Activated B cell treated with CpG ODN at 0.5 μM for 24 hours (primary cell): ENCODE measurements around the gene CEP104. TPM values are rescaled to one million over a fixed set of nuclear protein-coding genes. Genes with fewer than 3 reads are reported as not detected.

Source experiments
- ATAC-seq: fragments of 200-7000 bp; cut with Tn5 transposase; one replicate; pipeline ENCODE4 v1.10.0; 2021; ENCODE audit warnings: low read depth, mild to moderate bottlenecking, moderate library complexity
- CTCF ChIA-PET: fragments of 350-600 bp; sonication (Branson Sonifier 250); formaldehyde crosslinking; loops from one replicate; lab custom pipeline; 2021; ENCODE audit warnings: antibody characterized with exemption; lab: Charles Lee
- POLR2A ChIA-PET: fragments of 350-600 bp; sonication (Branson Sonifier 250); formaldehyde crosslinking; loops from one replicate; lab custom pipeline; 2021; ENCODE audit warnings: antibody characterized with exemption; lab: Charles Lee
- DNase-seq: peaks from one replicate; pipeline ENCODE4 v3.0.0; 2022
- H3K27ac Mint-ChIP-seq: one replicate; pipeline ENCODE4 v1.8.0; 2020; ENCODE audit warnings: mixed read lengths
- H3K27me3 Mint-ChIP-seq: one replicate; pipeline ENCODE4 v1.8.0; 2021; ENCODE audit warnings: mixed read lengths
- H3K36me3 Mint-ChIP-seq: one replicate; pipeline ENCODE4 v1.8.0; 2021; ENCODE audit warnings: low read depth, mixed read lengths
- H3K4me1 Mint-ChIP-seq: one replicate; pipeline ENCODE4 v1.8.0; 2021; ENCODE audit warnings: mixed read lengths
- H3K4me3 Mint-ChIP-seq: one replicate; pipeline ENCODE4 v1.8.0; 2020; ENCODE audit warnings: mild to moderate bottlenecking, mixed read lengths
- H3K9me3 Mint-ChIP-seq: one replicate; pipeline ENCODE4 v1.8.0; 2020; ENCODE audit warnings: mixed read lengths
- CTCF ChIP-seq: fragments of 200-600 bp; IDR thresholded peaks from one replicate; pipeline ENCODE4 v1.8.0; 2022; ENCODE audit warnings: antibody characterized with exemption, mild to moderate bottlenecking
- intact Hi-C: fragments of 100-400 bp; cut with micrococcal nuclease; formaldehyde crosslinking; loops from one replicate; pipeline ENCODE4 v1.15.1; 2024
- total RNA-seq: library from RNA; stranded (reverse); gene quantifications from 2 replicates; pipeline ENCODE4 v1.2.3, GENCODE V29; 2022

CEP104 gene
- total RNA-seq, 1 donor from 2014 or later: 45.1 TPM

DNA sequence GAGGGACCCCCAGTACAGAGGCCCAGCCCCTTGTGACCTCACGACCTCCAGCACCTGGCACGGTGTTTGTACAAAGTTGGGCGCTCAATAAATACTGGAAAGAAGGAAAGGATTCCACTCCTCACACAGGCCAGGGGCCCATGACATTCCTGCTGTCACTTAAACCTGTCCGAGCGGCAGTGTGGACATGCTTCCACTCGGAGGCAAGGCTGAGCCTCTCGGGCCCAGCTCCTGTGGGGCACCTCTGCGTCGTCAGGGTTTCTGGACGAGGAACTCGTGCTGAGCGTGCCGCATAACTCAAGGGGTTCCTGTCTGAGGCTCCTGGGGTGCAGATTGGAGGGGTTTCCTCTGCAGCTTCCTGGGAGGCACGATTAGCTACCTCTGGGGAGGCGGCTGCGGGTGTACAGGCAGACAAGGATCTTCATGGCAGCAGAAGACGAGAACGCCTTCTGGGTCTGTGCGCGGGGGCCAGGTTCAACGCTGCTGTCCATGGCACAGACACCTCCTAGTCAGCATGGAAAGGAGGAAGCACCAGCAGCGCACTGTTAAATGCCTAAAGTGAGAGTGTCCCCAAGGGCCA, 88.1 kb downstream of the CEP104 start:
- no peak for DNase-seq
- Mint-ChIP-seq H3K27ac (no peak overlapping the region), H3K27me3 (peaks cover 6% of the 10 kb centered on the region), H3K9me3 (no peaks in the 10 kb centered on the region), H3K36me3 (no peaks in the 10 kb centered on the region), H3K4me1 (peaks cover 8% of the 10 kb centered on the region), H3K4me3 (no peak overlapping the region)
- ChIA-PET CTCF (no interaction called here), POLR2A (no interaction called here)
- ATAC-seq: no peak
- intact Hi-C loops: no loop called here
- TF ChIP-seq CTCF: no peak

DNA sequence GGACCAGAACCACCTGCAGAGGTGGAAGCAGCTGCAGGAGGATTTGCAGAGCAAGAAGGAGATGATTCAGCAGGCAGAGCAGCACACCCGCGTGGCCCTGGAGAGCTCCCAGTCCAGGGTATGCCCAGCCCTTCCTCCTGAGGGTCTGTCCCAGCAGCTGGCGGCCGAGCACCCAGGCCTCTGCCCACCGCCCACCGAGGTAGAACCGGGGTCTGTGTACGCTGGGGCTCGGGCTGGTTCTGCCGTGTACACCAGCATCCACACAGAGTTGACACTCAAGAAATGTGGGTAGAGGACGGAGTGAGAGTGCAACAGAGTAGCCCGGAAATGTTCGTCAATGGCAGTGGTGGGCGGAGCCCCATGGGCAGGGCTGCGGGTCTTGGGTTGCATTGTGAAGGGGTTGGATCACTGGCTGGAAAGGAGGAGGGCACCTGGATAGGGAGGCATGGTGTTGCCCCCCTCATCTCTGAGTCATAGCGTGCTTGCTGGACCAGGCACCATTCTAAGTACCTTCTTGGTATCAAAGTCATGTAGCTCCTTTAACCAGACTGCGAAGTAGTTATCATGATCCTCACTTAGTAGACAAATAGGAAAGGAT, 89.6 kb downstream of the CEP104 start:
- no peaks in the 10 kb centered on the region for H3K36me3 Mint-ChIP-seq
- ChIA-PET CTCF (no interaction called here), POLR2A (interaction anchor here (0.6 to 0.7 kb wide), 3 partner anchors 11 to 1134 kb away, joined by 3 to 4 read pairs (median 4); no protein-coding TSS in a partner anchor)
- no peak overlapping the region for H3K4me3 Mint-ChIP-seq
- no peaks in the 10 kb centered on the region for H3K9me3 Mint-ChIP-seq
- H3K27me3 Mint-ChIP-seq: peaks cover 10% of the 10 kb centered on the region
- no peak for DNase-seq
- no peak overlapping the region for H3K27ac Mint-ChIP-seq
- ATAC-seq: no peak
- intact Hi-C loops: no loop called here
- TF ChIP-seq CTCF: no peak
- peaks cover 8% of the 10 kb centered on the region for H3K4me1 Mint-ChIP-seq

- TF ChIP-seq CTCF: no peak
- ATAC-seq (no peak), DNase-seq (no peak)
- Mint-ChIP-seq H3K27ac (no peak overlapping the region), H3K4me1 (no peaks in the 10 kb centered on the region), H3K36me3 (no peaks in the 10 kb centered on the region), H3K27me3 (peaks cover 32% of the 10 kb centered on the region), H3K4me3 (no peak overlapping the region), H3K9me3 (no peaks in the 10 kb centered on the region)
- ChIA-PET CTCF (no interaction called here), POLR2A (no interaction called here)
- intact Hi-C loops: no loop called here
These were observed 93.5 kb downstream of the CEP104 start for GRCh38 chr1:3763351-3764125.

DNA sequence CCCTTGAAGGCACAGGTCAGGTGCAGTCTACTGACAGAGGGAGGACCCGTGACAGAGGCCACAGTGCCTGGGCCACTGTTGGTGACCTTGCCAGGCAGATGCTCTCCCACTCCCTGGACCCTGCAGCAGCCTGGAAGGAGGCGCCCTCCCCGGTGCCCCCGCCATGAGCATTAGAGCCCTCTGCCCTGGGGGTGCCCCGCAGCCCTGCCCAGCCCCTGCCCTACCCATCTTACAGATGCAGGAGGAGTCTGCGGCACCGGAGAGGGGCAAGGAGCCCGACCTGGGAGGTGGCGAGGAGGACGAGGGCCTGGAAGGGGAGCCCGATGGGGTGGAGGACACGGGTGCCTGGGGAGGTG, 94.2 kb downstream of the CEP104 start:
- POLR2A ChIA-PET: no interaction called here
- H3K27ac Mint-ChIP-seq: no peak overlapping the region
- no peak for TF ChIP-seq CTCF
- no peak overlapping the region for H3K4me3 Mint-ChIP-seq
- CTCF ChIA-PET: no interaction called here
- intact Hi-C loops: no loop called here
- H3K27me3 Mint-ChIP-seq: peaks cover 34% of the 10 kb centered on the region
- H3K36me3 Mint-ChIP-seq: no peaks in the 10 kb centered on the region
- no peaks in the 10 kb centered on the region for H3K4me1 Mint-ChIP-seq
- no peaks in the 10 kb centered on the region for H3K9me3 Mint-ChIP-seq
- no peak for ATAC-seq
- no peak for DNase-seq

GRCh38 chr1:3762151-3762872, 94.7 kb downstream of the CEP104 start:
- Mint-ChIP-seq H3K36me3 (no peaks in the 10 kb centered on the region), H3K9me3 (no peaks in the 10 kb centered on the region), H3K27ac (no peak overlapping the region), H3K4me3 (no peak overlapping the region), H3K27me3 (peaks cover 30% of the 10 kb centered on the region), H3K4me1 (no peaks in the 10 kb centered on the region)
- intact Hi-C loops: no loop called here
- ATAC-seq (no peak), DNase-seq (no peak)
- TF ChIP-seq CTCF: no peak
- ChIA-PET CTCF (no interaction called here), POLR2A (no interaction called here)
